Vagina (tissue), 2 donors: ENCODE results near the gene DDN. TPM values are rescaled to one million over a fixed set of nuclear protein-coding genes. Genes with fewer than 3 reads are reported as not detected.

Source experiments
- DNase-seq, 2 donors: peaks; one replicate each; pipeline ENCODE4 v3.0.0-alpha.2; 2017; ENCODE audit errors: extremely low spot score in 2 of 2
- H3K27ac ChIP-seq: fragments of 200-600 bp; sonication (generic); one replicate; pipeline ENCODE4 v1.5.1; 2019
- H3K27me3 ChIP-seq: fragments of 200-600 bp; sonication (generic); one replicate; pipeline ENCODE4 v1.5.1; 2019
- H3K36me3 ChIP-seq, 2 donors: fragments of 200-600 bp; sonication (generic); one replicate each; pipeline ENCODE4 v1.5.1; 2017 to 2019
- H3K4me1 ChIP-seq: fragments of 200-600 bp; sonication (generic); one replicate; pipeline ENCODE4 v1.5.1; 2019
- H3K4me3 ChIP-seq, 2 donors: fragments of 200-600 bp; sonication (generic); 1 replicate in 1 of 2; 2 replicates in 1 of 2; pipeline ENCODE4 v1.5.1; 2016 to 2019
- H3K9me3 ChIP-seq: fragments of 200-600 bp; sonication (generic); one replicate; pipeline ENCODE4 v1.5.1; 2019
- POLR2A ChIP-seq, 2 donors: fragments of 450-650 bp; IDR thresholded peaks; one replicate each; pipeline ENCODE4 v1.6.1; 2017; ENCODE audit warnings: antibody characterized with exemption in 2 of 2, mild to moderate bottlenecking in 2 of 2, moderate library complexity in 2 of 2
- POLR2AphosphoS5 ChIP-seq, 2 donors: sonication (generic); formaldehyde crosslinking; IDR thresholded peaks; one replicate each; pipeline ENCODE4 v1.9.0; 2017; ENCODE audit warnings: antibody characterized with exemption in 2 of 2, mild to moderate bottlenecking in 2 of 2, low read depth in 1 of 2; ENCODE audit not compliant: insufficient read depth in 1 of 2
- intact Hi-C: fragments of 100-400 bp; cut with DNase I; formaldehyde crosslinking; loops from one replicate; pipeline ENCODE4 v1.15.1; 2023
- total RNA-seq: library from RNA; depleted of rRNA; stranded (reverse); fragments of >200 nt; gene quantifications from one replicate; pipeline ENCODE4 v1.2.3, GENCODE V29; 2016
- TF ChIP-seq, protein P1 (sequence below), 3 experiments: fragments of 450-650 bp in 2 of 3; fragments of 200-600 bp in 1 of 3; sonication (generic) in 1 of 3; IDR thresholded peaks; one replicate each; pipeline ENCODE4 v1.5.1; 2017 to 2019; ENCODE audit warnings: antibody characterized with exemption in 3 of 3, mild to moderate bottlenecking in 2 of 3, moderate library complexity in 2 of 3

DDN gene
- total RNA-seq, 1 donor from 2014 or later = not detected

DNA sequence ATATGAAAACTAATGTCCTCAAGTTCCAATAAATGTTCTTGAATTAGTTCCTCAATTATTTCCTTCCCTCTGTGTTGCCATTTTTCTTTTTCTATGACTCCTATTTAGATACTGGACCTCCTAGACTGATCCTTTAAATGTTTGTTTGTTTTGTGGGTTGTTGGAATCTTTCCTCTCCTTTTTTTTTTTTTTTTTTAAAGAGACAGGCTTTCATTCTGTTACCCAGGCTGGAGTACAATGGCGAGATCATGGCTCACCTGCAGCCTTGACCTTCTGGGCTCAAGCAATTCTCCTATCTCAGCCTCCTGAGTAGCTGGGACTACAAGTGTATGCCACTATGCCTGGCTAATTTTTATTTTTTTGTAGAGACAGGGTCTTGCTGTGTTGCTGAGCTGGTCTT is 9.8 kb upstream of the DDN start:
- no peaks in the 10 kb centered on the region for H3K27me3 ChIP-seq
- TF ChIP-seq POLR2AphosphoS5 (IDR thresholded peaks at IDR 0.05; ENCODE audit: insufficient read depth in 1 of 2, low read depth in 1 of 2) (no peak), POLR2A (IDR thresholded peaks at IDR 0.05) (no peak)
- TF ChIP-seq, protein P1, sequence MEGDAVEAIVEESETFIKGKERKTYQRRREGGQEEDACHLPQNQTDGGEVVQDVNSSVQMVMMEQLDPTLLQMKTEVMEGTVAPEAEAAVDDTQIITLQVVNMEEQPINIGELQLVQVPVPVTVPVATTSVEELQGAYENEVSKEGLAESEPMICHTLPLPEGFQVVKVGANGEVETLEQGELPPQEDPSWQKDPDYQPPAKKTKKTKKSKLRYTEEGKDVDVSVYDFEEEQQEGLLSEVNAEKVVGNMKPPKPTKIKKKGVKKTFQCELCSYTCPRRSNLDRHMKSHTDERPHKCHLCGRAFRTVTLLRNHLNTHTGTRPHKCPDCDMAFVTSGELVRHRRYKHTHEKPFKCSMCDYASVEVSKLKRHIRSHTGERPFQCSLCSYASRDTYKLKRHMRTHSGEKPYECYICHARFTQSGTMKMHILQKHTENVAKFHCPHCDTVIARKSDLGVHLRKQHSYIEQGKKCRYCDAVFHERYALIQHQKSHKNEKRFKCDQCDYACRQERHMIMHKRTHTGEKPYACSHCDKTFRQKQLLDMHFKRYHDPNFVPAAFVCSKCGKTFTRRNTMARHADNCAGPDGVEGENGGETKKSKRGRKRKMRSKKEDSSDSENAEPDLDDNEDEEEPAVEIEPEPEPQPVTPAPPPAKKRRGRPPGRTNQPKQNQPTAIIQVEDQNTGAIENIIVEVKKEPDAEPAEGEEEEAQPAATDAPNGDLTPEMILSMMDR (IDR thresholded peaks at IDR 0.05) = no peak
- H3K36me3 ChIP-seq = peaks cover 10 to 29% of the 10 kb centered on the region in 2 donors

GRCh38 chr12:49000346-49000745 is 1.2 kb upstream of the DDN start:
- Histone ChIP-seq H3K27me3 (peaks cover 2% of the 10 kb centered on the region), H3K4me3 (no peak overlapping the region), H3K9me3 (no peaks in the 10 kb centered on the region), H3K36me3 (peaks cover 4 to 43% of the 10 kb centered on the region in 2 donors), H3K27ac (no peak overlapping the region), H3K4me1 (peaks cover 45% of the 10 kb centered on the region)
- no peak for DNase-seq
- TF ChIP-seq POLR2A (IDR thresholded peaks at IDR 0.05) = no peak
- TF ChIP-seq, protein P1 (IDR thresholded peaks at IDR 0.05) = no peak
- no peak for TF ChIP-seq POLR2AphosphoS5 (IDR thresholded peaks at IDR 0.05; ENCODE audit: insufficient read depth in 1 of 2, low read depth in 1 of 2)
- intact Hi-C loops = no loop called here

More for the DNA sequence above, 9.8 kb upstream of the DDN start:
- Histone ChIP-seq H3K9me3 (no peaks in the 10 kb centered on the region), H3K27ac (no peak overlapping the region), H3K4me3 (no peak overlapping the region), H3K4me1 (no peaks in the 10 kb centered on the region)
- intact Hi-C loops = no loop called here
- no peak for DNase-seq

- Histone ChIP-seq H3K4me3 (peak overlapping the region; percentile 45 to 53), H3K27ac (no peak overlapping the region), H3K9me3 (no peaks in the 10 kb centered on the region), H3K36me3 (peaks cover 0 to 27% of the 10 kb centered on the region in 2 donors), H3K4me1 (peaks cover 52% of the 10 kb centered on the region), H3K27me3 (peaks cover 7% of the 10 kb centered on the region)
- TF ChIP-seq POLR2A (IDR thresholded peaks at IDR 0.05) = no peak
- intact Hi-C loops = no loop called here
- DNase-seq = no peak
These were observed 450 bp downstream of the DDN start for GRCh38 chr12:48998497-48999353.

DNA sequence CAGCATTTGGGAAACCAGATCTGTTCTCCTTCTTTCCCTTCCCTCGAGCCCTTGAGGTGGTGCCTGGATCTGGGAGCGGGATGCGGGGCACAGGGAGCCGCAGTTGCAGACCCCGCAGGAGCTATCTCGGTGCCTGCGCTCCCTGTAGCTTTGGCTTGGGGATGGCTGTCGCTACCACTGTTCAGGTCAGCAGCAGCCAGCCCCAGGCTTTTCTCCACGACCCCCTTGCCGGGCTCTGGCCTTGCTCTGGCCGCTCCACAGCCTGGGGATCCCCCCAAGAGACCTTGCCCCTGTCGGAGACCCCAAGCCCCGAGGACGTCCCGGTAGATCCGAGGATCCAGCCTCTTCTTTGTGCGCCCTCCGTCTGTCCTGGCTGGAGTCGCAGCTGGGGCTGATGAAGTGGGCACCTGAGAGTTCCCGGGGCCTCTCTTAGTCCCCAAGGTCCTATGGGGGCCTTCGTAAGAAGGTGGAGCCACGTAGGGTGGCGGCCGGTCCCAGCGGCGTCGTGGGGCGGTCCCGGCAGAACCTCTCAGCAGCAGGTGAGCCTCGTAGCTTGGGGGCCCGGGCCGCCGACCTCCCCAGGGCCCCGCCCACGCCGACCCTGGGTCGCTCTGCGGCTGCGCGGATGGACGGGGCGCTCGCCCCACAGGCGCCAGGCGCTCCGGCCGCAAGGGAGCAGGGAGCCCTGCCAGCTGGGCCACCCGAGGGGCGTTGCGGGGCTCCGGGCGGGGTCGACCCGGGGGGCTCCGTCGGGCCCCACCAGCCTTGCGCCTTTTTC is 1.3 kb downstream of the DDN start:
- Histone ChIP-seq H3K27me3 (peaks cover 7% of the 10 kb centered on the region), H3K9me3 (no peaks in the 10 kb centered on the region), H3K27ac (no peak overlapping the region), H3K4me3 (peak overlapping the region; percentile 45 to 53), H3K4me1 (peaks cover 52% of the 10 kb centered on the region), H3K36me3 (peaks cover 0 to 19% of the 10 kb centered on the region in 2 donors)
- DNase-seq = no peak
- intact Hi-C loops = no loop called here
- TF ChIP-seq POLR2AphosphoS5 (IDR thresholded peaks at IDR 0.05; ENCODE audit: insufficient read depth in 1 of 2, low read depth in 1 of 2) (no peak), POLR2A (IDR thresholded peaks at IDR 0.05) (no peak)
- TF ChIP-seq, protein P1 (IDR thresholded peaks at IDR 0.05) = no peak

GRCh38 chr12:48996794-48997718 is 2.1 kb downstream of the DDN start:
- H3K4me3 ChIP-seq = peak overlapping the region; percentile 42 to 45
- H3K27me3 ChIP-seq = peaks cover 7% of the 10 kb centered on the region

More at GRCh38 chr12:48996794-48997718, 2.1 kb downstream of the DDN start:
- H3K27ac ChIP-seq = no peak overlapping the region
- no peaks in the 10 kb centered on the region for H3K9me3 ChIP-seq
- H3K4me1 ChIP-seq = peaks cover 52% of the 10 kb centered on the region
- no peak for DNase-seq
- peaks cover 0 to 11% of the 10 kb centered on the region in 2 donors for H3K36me3 ChIP-seq
- TF ChIP-seq, protein P1 (IDR thresholded peaks at IDR 0.05) = peak in 2 of 3 experiments; percentile 44 to 49
- TF ChIP-seq POLR2AphosphoS5 (IDR thresholded peaks at IDR 0.05; ENCODE audit: insufficient read depth in 1 of 2, low read depth in 1 of 2) = no peak
- intact Hi-C loops = no loop called here
